Esophagus squamous epithelium (tissue), 4 donors: ENCODE results near the gene FABP2.

Experiments
- CTCF ChIP-seq, 6 experiments: fragments of 450-650 bp in 4 of 6; fragments of 200-600 bp in 2 of 6; sonication (generic) in 2 of 6; IDR thresholded peaks; one replicate each; pipeline ENCODE4 v1.5.1; 2016 to 2019; ENCODE audit warnings: antibody characterized with exemption in 6 of 6, mild to moderate bottlenecking in 4 of 6, moderate library complexity in 4 of 6
- POLR2A ChIP-seq, 4 donors: fragments of 450-650 bp; IDR thresholded peaks; one replicate each; pipeline ENCODE4 v1.6.1; 2017; ENCODE audit warnings: antibody characterized with exemption in 4 of 4, mild to moderate bottlenecking in 4 of 4, moderate library complexity in 3 of 4

GRCh38 chr4:119271361-119272085 lies 50.4 kb downstream of the FABP2 start:
- no peak for TF ChIP-seq CTCF (IDR thresholded peaks at IDR 0.05)
- TF ChIP-seq POLR2A (IDR thresholded peaks at IDR 0.05), result no peak
